HG03439 (cell line): ENCODE results near the gene CFAP97.
"Not testable (repeated sequence)": the region's sequence is repeated elsewhere in the genome, so short reads cannot be mapped to it uniquely, and the experiment has no call there.

Experiments used
- ATAC-seq: cut with Tn5 transposase; IDR thresholded peaks from one replicate; pipeline ENCODE4 v1.9.1; 2021; ENCODE audit warnings: mild to moderate bottlenecking, moderate library complexity; ENCODE audit not compliant: unreplicated experiment

The CFAP97 gene

GRCh38 chr4:185201977-185202962, 1.5 kb downstream of the CFAP97 start:
- no peak for ATAC-seq

- not testable (repeated sequence) for ATAC-seq
Measured at GRCh38 chr4:185198189-185198588, 5.6 kb downstream of the CFAP97 start.

GRCh38 chr4:185196437-185196836, 7.4 kb downstream of the CFAP97 start:
- ATAC-seq = no peak

GRCh38 chr4:185194924-185195888, 8.6 kb downstream of the CFAP97 start:
- no peak for ATAC-seq

GRCh38 chr4:185192059-185192458, 11.7 kb downstream of the CFAP97 start:
- ATAC-seq = no peak

GRCh38 chr4:185190306-185190856, 13.4 kb downstream of the CFAP97 start:
- no peak for ATAC-seq

- no peak for ATAC-seq
Measured at GRCh38 chr4:185189606-185190305, 14.0 kb downstream of the CFAP97 start.

GRCh38 chr4:185186769-185187168, 17.0 kb downstream of the CFAP97 start:
- ATAC-seq = no peak

GRCh38 chr4:185183622-185184281, 20.0 kb downstream of the CFAP97 start:
- no peak for ATAC-seq

GRCh38 chr4:185182239-185182638, 21.6 kb downstream of the CFAP97 start:
- ATAC-seq = no peak

- ATAC-seq = no peak
Measured at GRCh38 chr4:185179488-185179887, 24.3 kb downstream of the CFAP97 start.

- peak; percentile 70 for ATAC-seq
Measured at GRCh38 chr4:185171373-185172071, 32.3 kb downstream of the CFAP97 start.

GRCh38 chr4:185167234-185167633, 36.6 kb downstream of the CFAP97 start:
- no peak for ATAC-seq

- peak; percentile 82 for ATAC-seq
Measured at GRCh38 chr4:185165605-185166063, 38.2 kb downstream of the CFAP97 start.

GRCh38 chr4:185151296-185151695, 52.5 kb downstream of the CFAP97 start:
- no peak for ATAC-seq

- no peak for ATAC-seq
Measured at GRCh38 chr4:185149392-185149791, 54.4 kb downstream of the CFAP97 start.

GRCh38 chr4:185145572-185145971, 58.2 kb downstream of the CFAP97 start:
- no peak for ATAC-seq

- ATAC-seq = no peak
Measured at GRCh38 chr4:185144601-185145240, 59.1 kb downstream of the CFAP97 start.

- peak; percentile 26 for ATAC-seq
Measured at GRCh38 chr4:185143601-185143969, 60.2 kb downstream of the CFAP97 start.
